H9 (cell line): ENCODE data around the gene ADGRA1. TPM values are rescaled to one million over a fixed set of nuclear protein-coding genes. Genes with fewer than 3 reads are reported as not detected.

Experiments
- DNase-seq: peaks from one replicate; pipeline ENCODE4 v3.0.0-alpha.2; 2017
- H2AFZ ChIP-seq: one replicate; pipeline ENCODE4 v1.6.1; 2013; ENCODE audit warnings: mild to moderate bottlenecking, low read length, control low read depth, moderate library complexity
- H2AK5ac ChIP-seq: 2 replicates; pipeline ENCODE4 v1.6.1; 2013; ENCODE audit warnings: low read length, control low read depth, mixed read lengths; ENCODE audit not compliant: insufficient read length
- H2BK120ac ChIP-seq: one replicate; pipeline ENCODE4 v1.6.1; 2013; ENCODE audit warnings: low read depth, mild to moderate bottlenecking, low read length, control low read depth, inconsistent platforms; ENCODE audit not compliant: poor library complexity, severe bottlenecking
- H2BK12ac ChIP-seq: 2 replicates; pipeline ENCODE4 v1.6.1; 2013; ENCODE audit warnings: low read length, control low read depth, mixed read lengths, low read depth; ENCODE audit not compliant: insufficient read length
- H2BK15ac ChIP-seq: 2 replicates; pipeline ENCODE4 v1.6.1; 2013; ENCODE audit warnings: low read depth, low read length, control low read depth
- H2BK20ac ChIP-seq: one replicate; pipeline ENCODE4 v1.6.1; 2013; ENCODE audit warnings: low read depth, mild to moderate bottlenecking, low read length, control low read depth, inconsistent platforms; ENCODE audit not compliant: poor library complexity, severe bottlenecking
- H2BK5ac ChIP-seq: 2 replicates; pipeline ENCODE4 v1.6.1; 2013; ENCODE audit warnings: low read length, control low read depth, mixed read lengths; ENCODE audit not compliant: insufficient read length
- H3K14ac ChIP-seq: 2 replicates; pipeline ENCODE4 v1.6.1; 2013; ENCODE audit warnings: low read length, control low read depth; ENCODE audit not compliant: insufficient read depth
- H3K18ac ChIP-seq: 2 replicates; pipeline ENCODE4 v1.6.1; 2013; ENCODE audit warnings: low read depth, mild to moderate bottlenecking, mixed read lengths, low read length, control low read depth; ENCODE audit not compliant: insufficient read length
- H3K23ac ChIP-seq: 2 replicates; pipeline ENCODE4 v1.6.1; 2013; ENCODE audit warnings: low read length, control low read depth, mixed read lengths, low read depth; ENCODE audit not compliant: insufficient read length
- H3K23me2 ChIP-seq: 2 replicates; pipeline ENCODE4 v1.6.1; 2013; ENCODE audit warnings: low read depth, mild to moderate bottlenecking, mixed read lengths, low read length, control low read depth; ENCODE audit not compliant: insufficient read length, poor library complexity, severe bottlenecking
- H3K27ac ChIP-seq: 2 replicates; pipeline ENCODE4 v1.5.1; 2013; ENCODE audit warnings: low read length, control low read depth, mixed read lengths, low read depth; ENCODE audit not compliant: insufficient read length
- H3K27me3 ChIP-seq: 2 replicates; pipeline ENCODE4 v1.6.1; 2013; ENCODE audit warnings: low read length, control low read depth, inconsistent platforms; ENCODE audit not compliant: insufficient read depth
- H3K4ac ChIP-seq: 2 replicates; pipeline ENCODE4 v1.6.1; 2013; ENCODE audit warnings: low read depth, mild to moderate bottlenecking, control low read depth, inconsistent platforms, low read length, moderate library complexity
- H3K4me1 ChIP-seq: 2 replicates; pipeline ENCODE4 v1.6.1; 2013; ENCODE audit warnings: low read length, control low read depth, inconsistent platforms; ENCODE audit not compliant: insufficient read depth
- H3K4me2 ChIP-seq: 2 replicates; pipeline ENCODE4 v1.6.1; 2013; ENCODE audit warnings: low read length, control low read depth, mixed read lengths; ENCODE audit not compliant: insufficient read length, insufficient read depth
- H3K56ac ChIP-seq: 2 replicates; pipeline ENCODE4 v1.6.1; 2013; ENCODE audit warnings: low read depth, mild to moderate bottlenecking, mixed read lengths, low read length, control low read depth; ENCODE audit not compliant: insufficient read length
- H3K79me1 ChIP-seq: 2 replicates; pipeline ENCODE4 v1.6.1; 2013; ENCODE audit warnings: low read depth, mild to moderate bottlenecking, moderate library complexity, low read length, control low read depth, inconsistent platforms; ENCODE audit not compliant: insufficient read depth, poor library complexity, severe bottlenecking
- H3K79me2 ChIP-seq: 2 replicates; pipeline ENCODE4 v1.6.1; 2013; ENCODE audit warnings: low read length, control low read depth, inconsistent platforms; ENCODE audit not compliant: insufficient read depth
- H3K9ac ChIP-seq: 2 replicates; pipeline ENCODE4 v1.6.1; 2013; ENCODE audit warnings: low read length, control low read depth, mixed read lengths; ENCODE audit not compliant: insufficient read length; ENCODE audit errors: extremely low read depth
- H3K9me3 ChIP-seq: one replicate; pipeline ENCODE4 v1.6.1; 2013; ENCODE audit warnings: low read depth, low read length, inconsistent platforms; ENCODE audit not compliant: control insufficient read depth
- H3T11ph ChIP-seq: one replicate; pipeline ENCODE4 v1.6.1; 2013; ENCODE audit warnings: mild to moderate bottlenecking, low read length, control low read depth, inconsistent platforms
- H4K20me1 ChIP-seq: one replicate; pipeline ENCODE4 v1.6.1; 2013; ENCODE audit not compliant: control insufficient read depth, insufficient read length, insufficient read depth
- H4K5ac ChIP-seq: 2 replicates; pipeline ENCODE4 v1.6.1; 2013; ENCODE audit warnings: low read depth, mild to moderate bottlenecking, mixed read lengths, low read length, control low read depth; ENCODE audit not compliant: insufficient read length
- H4K8ac ChIP-seq: replicated peaks from 2 replicates; pipeline ENCODE4 v1.6.1; 2013; ENCODE audit warnings: low read length, control low read depth, mixed read lengths, low read depth; ENCODE audit not compliant: insufficient read length
- H4K91ac ChIP-seq: 2 replicates; pipeline ENCODE4 v1.6.1; 2013; ENCODE audit warnings: low read depth, mild to moderate bottlenecking, moderate library complexity, mixed read lengths, low read length, control low read depth; ENCODE audit not compliant: insufficient read length
- H3K27ac Mint-ChIP-seq, 3 experiments: 2 replicates in 2 of 3; 3 replicates in 1 of 3; pipeline ENCODE4 v1.8.0; 2020 to 2021; ENCODE audit warnings: mixed read lengths in 3 of 3, mild to moderate bottlenecking in 1 of 3, moderate library complexity in 1 of 3
- H3K27me3 Mint-ChIP-seq: 2 replicates; pipeline ENCODE4 v1.8.0; 2021; ENCODE audit warnings: low read depth, mild to moderate bottlenecking, moderate library complexity, mixed read lengths
- H3K36me3 Mint-ChIP-seq, 3 experiments: 2 replicates in 2 of 3; 3 replicates in 1 of 3; pipeline ENCODE4 v1.8.0; 2020 to 2021; ENCODE audit warnings: low read depth in 3 of 3, mixed read lengths in 3 of 3; ENCODE audit not compliant: insufficient read depth in 1 of 3
- H3K4me1 Mint-ChIP-seq, 2 experiments: 2 replicates each; pipeline ENCODE4 v1.8.0; 2020; ENCODE audit warnings: mixed read lengths in 2 of 2
- H3K4me3 Mint-ChIP-seq, 2 experiments: 2 replicates in 1 of 2; 3 replicates in 1 of 2; pipeline ENCODE4 v1.8.0; 2020 to 2021; ENCODE audit warnings: mild to moderate bottlenecking in 2 of 2, mixed read lengths in 2 of 2, moderate library complexity in 1 of 2
- H3K9me3 Mint-ChIP-seq, 2 experiments: 2 replicates in 1 of 2; 3 replicates in 1 of 2; pipeline ENCODE4 v1.8.0; 2020; ENCODE audit warnings: mild to moderate bottlenecking in 2 of 2, mixed read lengths in 2 of 2, moderate library complexity in 1 of 2
- CTCF ChIP-seq: fragments of 200-600 bp; sonication (generic); conservative IDR thresholded peaks from 3 replicates; pipeline ENCODE4 v1.8.0; 2021; ENCODE audit warnings: antibody characterized with exemption, mild to moderate bottlenecking
- WGBS: extraction: QIAGEN DNeasy Blood & Tissue Kit; methylation state at CpG from one replicate; pipeline ENCODE4 v1.1.7; 2013; ENCODE audit warnings: missing lambda C conversion rate, low lambda C conversion rate, mixed read lengths; ENCODE audit not compliant: insufficient read length; ENCODE audit errors: extremely low coverage; 5-methylcytosine and 5-hydroxymethylcytosine counted together
- total RNA-seq: library from RNA; stranded (reverse); gene quantifications from 2 replicates; pipeline ENCODE4 v1.2.1, GENCODE V29; 2021

ADGRA1 gene
- total RNA-seq, 1 experiment from 2014 or later = 0.11 TPM

DNA sequence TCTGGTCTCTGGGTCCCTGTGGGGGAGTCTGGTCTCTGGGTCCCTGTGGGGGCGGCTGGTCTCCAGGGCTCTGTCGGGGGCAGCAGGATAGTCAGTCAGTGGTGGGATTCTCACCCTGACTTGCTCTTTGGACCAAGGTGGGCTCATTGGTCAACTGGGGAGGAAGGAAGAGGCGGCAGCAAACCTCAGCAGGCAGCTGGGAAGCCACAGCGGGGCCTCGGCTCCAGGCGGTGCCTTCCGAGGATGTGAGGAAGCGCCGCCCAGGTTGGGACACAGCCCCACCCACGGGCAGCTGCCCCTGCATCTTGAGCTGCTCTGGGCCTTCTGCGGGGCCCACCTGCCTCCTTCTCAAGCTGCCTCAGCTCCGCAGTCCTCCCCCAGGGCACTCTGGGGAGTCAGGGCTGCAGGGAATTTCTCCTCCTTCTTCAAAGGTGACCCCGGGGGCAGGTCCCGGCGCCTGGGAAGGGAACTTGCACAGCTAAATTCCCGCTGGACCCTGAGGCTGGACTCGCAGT, 51.9 kb downstream of the ADGRA1 start:
- H3K9ac ChIP-seq = no peak overlapping the region
- no peak overlapping the region for H2BK20ac ChIP-seq
- H4K91ac ChIP-seq = no peak overlapping the region
- DNase-seq = peak; percentile 60
- no peaks in the 10 kb centered on the region for H3K9me3 ChIP-seq
- no peak overlapping the region for H3K14ac ChIP-seq
- no peak overlapping the region for H2BK120ac ChIP-seq
- H3K36me3 Mint-ChIP-seq = no peaks in the 10 kb centered on the region; a peak in 1 of 7 replicates
- no peaks in the 10 kb centered on the region for H3K79me1 ChIP-seq
- H3K27me3 Mint-ChIP-seq = no peaks in the 10 kb centered on the region
- no peak overlapping the region for H2AFZ ChIP-seq
- no peak overlapping the region for H3T11ph ChIP-seq
- H3K4me1 ChIP-seq = peaks cover 1% of the 10 kb centered on the region; the same call in 1 of the 2 replicates
- no peak overlapping the region for H2AK5ac ChIP-seq
- no peak overlapping the region for H4K5ac ChIP-seq
- H3K4me2 ChIP-seq = no peak overlapping the region
- no peak overlapping the region for H2BK15ac ChIP-seq
- H3K9me3 Mint-ChIP-seq = no peaks in the 10 kb centered on the region
- peak overlapping the region in 1 of 3 experiments; percentile 73; a peak in 2 of 7 replicates for H3K27ac Mint-ChIP-seq
- H3K4ac ChIP-seq = no peak overlapping the region
- TF ChIP-seq CTCF = no peak
- no peaks in the 10 kb centered on the region for H3K23me2 ChIP-seq
- H4K20me1 ChIP-seq = no peaks in the 10 kb centered on the region
- H4K8ac ChIP-seq = no peak overlapping the region
- no peak overlapping the region for H2BK5ac ChIP-seq
- H3K4me1 Mint-ChIP-seq = peaks cover 13 to 14% of the 10 kb centered on the region in 2 experiments
- no peak overlapping the region for H3K4me3 Mint-ChIP-seq
- H3K27me3 ChIP-seq = no peaks in the 10 kb centered on the region
- no peak overlapping the region for H3K18ac ChIP-seq
- H3K27ac ChIP-seq = no peak overlapping the region
- H3K56ac ChIP-seq = no peak overlapping the region
- H3K79me2 ChIP-seq = no peaks in the 10 kb centered on the region
- H3K23ac ChIP-seq = no peak overlapping the region
- H2BK12ac ChIP-seq = no peak overlapping the region
- WGBS = no CpG with 5 or more reads among the region's 17 CpGs
